HepG2 (cell line): ENCODE measurements around the gene SORL1-AS1.

ENCODE experiments used
- ATAC-seq: fragments of 200-7000 bp; cut with Tn5 transposase; 3 replicates; pipeline ENCODE4 v1.9.1; 2020; ENCODE audit warnings: mild to moderate bottlenecking, moderate library complexity
- BruUV-seq: library from RNA; stranded (reverse); fragments of 400-500 nt; replicated peaks from 2 replicates; lab custom pipeline; 2021; lab: Mats Ljungman, UMichigan
- CTCF ChIA-PET: fragments of 300-600 bp; formaldehyde crosslinking; extraction: SDS; loops from one replicate; lab custom pipeline; 2021; ENCODE audit warnings: low total read pairs, inconsistent platforms, low intra/inter-chr PET ratio; lab: Yijun Ruan, JAX
- POLR2A ChIA-PET: fragments of 350-600 bp; sonication (Branson Sonifier 250); formaldehyde crosslinking; loops from one replicate; lab custom pipeline; 2020; ENCODE audit warnings: antibody characterized with exemption, inconsistent platforms; lab: Yijun Ruan, JAX
- DNase-seq: peaks from one replicate; pipeline ENCODE4 v3.0.0-alpha.2; 2015; ENCODE audit warnings: low spot score
- FAIRE-seq: peaks from 3 replicates; lab custom pipeline; 2011; peaks lifted over from hg19 to GRCh38; lab: Jason Lieb, UNC
- H2AFZ ChIP-seq: one replicate; pipeline ENCODE4 v1.6.1; 2011; ENCODE audit warnings: low read length, inconsistent platforms
- H3K27ac ChIP-seq: fragments of 300-600 bp; 3 replicates; pipeline ENCODE4 v1.8.0; 2011; ENCODE audit warnings: mixed run types, mild to moderate bottlenecking, mixed read lengths, low read length, inconsistent platforms; ENCODE audit not compliant: insufficient read depth; ENCODE audit errors: extremely low read length
- H3K27me3 ChIP-seq, 2 experiments: fragments of 200-600 bp in 1 of 2; 2 replicates in 1 of 2; 3 replicates in 1 of 2; pipeline versions ENCODE4 v1.6.0 to v1.8.0; 2011; ENCODE audit warnings: low read length in 2 of 2, mild to moderate bottlenecking in 2 of 2, moderate library complexity in 2 of 2, inconsistent platforms in 1 of 2; ENCODE audit not compliant: insufficient read depth in 2 of 2, control insufficient read depth in 1 of 2
- H3K36me3 ChIP-seq, 2 experiments: fragments of 200-600 bp in 1 of 2; replicated peaks in 1 of 2; 2 replicates in 1 of 2; 3 replicates in 1 of 2; pipeline versions ENCODE4 v1.5.1 to v1.8.0; 2011; ENCODE audit warnings: low read length in 2 of 2, inconsistent platforms in 1 of 2; ENCODE audit not compliant: insufficient read depth in 2 of 2, control insufficient read depth in 1 of 2
- H3K4me1 ChIP-seq: 2 replicates; pipeline ENCODE4 v1.5.1; 2012; ENCODE audit warnings: low read length, inconsistent platforms; ENCODE audit not compliant: insufficient read depth
- H3K4me2 ChIP-seq: 2 replicates; pipeline ENCODE4 v1.6.0; 2011; ENCODE audit warnings: low read depth, low read length, inconsistent platforms
- H3K4me3 ChIP-seq, 3 experiments: fragments of 200-600 bp in 1 of 3; sonication (generic), shearing (Covaris generic) in 1 of 3; replicated peaks in 1 of 3; 2 replicates each; pipeline ENCODE4 v1.5.1; 2011 to 2016; ENCODE audit warnings: low read length in 3 of 3, inconsistent platforms in 2 of 3, low read depth in 2 of 3, mild to moderate bottlenecking in 2 of 3, control low read depth in 1 of 3, mixed read lengths in 1 of 3; ENCODE audit not compliant: insufficient read depth in 1 of 3
- H3K79me2 ChIP-seq: one replicate; pipeline ENCODE4 v1.6.1; 2011; ENCODE audit warnings: low read length, inconsistent platforms; ENCODE audit not compliant: insufficient read depth
- H3K9ac ChIP-seq: 2 replicates; pipeline ENCODE4 v1.6.0; 2011; ENCODE audit warnings: mild to moderate bottlenecking, low read depth, low read length, inconsistent platforms; ENCODE audit not compliant: insufficient read depth
- H3K9me3 ChIP-seq: 2 replicates; pipeline ENCODE4 v1.5.1; 2012; ENCODE audit warnings: mild to moderate bottlenecking, low read length
- H4K20me1 ChIP-seq: 2 replicates; pipeline ENCODE4 v1.6.0; 2011; ENCODE audit warnings: inconsistent platforms, mild to moderate bottlenecking, low read length, moderate library complexity; ENCODE audit not compliant: insufficient read depth
- ARHGAP35 ChIP-seq: sonication (generic); formaldehyde crosslinking; IDR thresholded peaks from 2 replicates; pipeline ENCODE4 v1.9.0; 2022; ENCODE audit warnings: mild to moderate bottlenecking, inconsistent platforms, moderate library complexity, missing genetic modification reagents, borderline replicate concordance
- ELF3 ChIP-seq: IDR thresholded peaks from 2 replicates; pipeline ENCODE4 v1.6.1; 2016; ENCODE audit warnings: missing genetic modification reagents, missing compliant biosample characterization
- GLI4 ChIP-seq: sonication (generic); formaldehyde crosslinking; IDR thresholded peaks from 2 replicates; pipeline ENCODE4 v1.5.1; 2020; ENCODE audit warnings: missing genetic modification reagents, mild to moderate bottlenecking, moderate library complexity, borderline replicate concordance
- GPBP1L1 ChIP-seq: sonication (generic); formaldehyde crosslinking; IDR thresholded peaks from 2 replicates; pipeline ENCODE4 v1.5.0; 2020; ENCODE audit warnings: mild to moderate bottlenecking, missing genetic modification reagents
- HOMEZ ChIP-seq: IDR thresholded peaks from 2 replicates; pipeline ENCODE4 v1.6.1; 2016; ENCODE audit warnings: low read depth
- IRF9 ChIP-seq: sonication (generic); formaldehyde crosslinking; IDR thresholded peaks from 2 replicates; pipeline ENCODE4 v1.8.0; 2022; ENCODE audit warnings: missing genetic modification reagents, mild to moderate bottlenecking, borderline replicate concordance
- JARID2 ChIP-seq: sonication (generic); formaldehyde crosslinking; IDR thresholded peaks from 2 replicates; pipeline ENCODE4 v1.8.1; 2023; ENCODE audit warnings: missing genetic modification reagents, inconsistent platforms; ENCODE audit not compliant: insufficient replicate concordance
- TBX3 ChIP-seq: fragments of 450-650 bp; IDR thresholded peaks from 2 replicates; pipeline ENCODE4 v1.6.1; 2017; ENCODE audit warnings: antibody characterized with exemption, mild to moderate bottlenecking, inconsistent platforms, borderline replicate concordance
- TCF12 ChIP-seq, 2 experiments: fragments of 450-650 bp in 1 of 2; sonication (generic) in 1 of 2; formaldehyde crosslinking in 1 of 2; IDR thresholded peaks; 2 replicates each; pipeline versions ENCODE4 v1.6.1 to v1.8.0; 2017 to 2022; ENCODE audit warnings: antibody characterized with exemption in 1 of 2, mild to moderate bottlenecking in 1 of 2, missing genetic modification reagents in 1 of 2, moderate library complexity in 1 of 2
- ZBTB39 ChIP-seq: sonication (generic); formaldehyde crosslinking; IDR thresholded peaks from 2 replicates; pipeline ENCODE4 v1.5.0; 2020; ENCODE audit warnings: missing genetic modification reagents
- ZNF276 ChIP-seq: sonication (generic); formaldehyde crosslinking; IDR thresholded peaks from 2 replicates; pipeline ENCODE4 v1.4.0; 2020; ENCODE audit warnings: mild to moderate bottlenecking, low read depth, missing genetic modification reagents
- ZNF713 ChIP-seq: sonication (generic); formaldehyde crosslinking; IDR thresholded peaks from 2 replicates; pipeline ENCODE4 v1.4.0; 2020; ENCODE audit warnings: mild to moderate bottlenecking, missing genetic modification reagents
- ZNF768 ChIP-seq: sonication (generic); formaldehyde crosslinking; IDR thresholded peaks from 2 replicates; pipeline ENCODE4 v1.4.0; 2020; ENCODE audit warnings: missing genetic modification reagents
- ZNF772 ChIP-seq: sonication (generic); formaldehyde crosslinking; IDR thresholded peaks from 2 replicates; pipeline ENCODE4 v1.5.0; 2020; ENCODE audit warnings: mild to moderate bottlenecking, missing genetic modification reagents
- ZNF780A ChIP-seq: sonication (generic); formaldehyde crosslinking; IDR thresholded peaks from 2 replicates; pipeline ENCODE4 v1.8.0; 2022; ENCODE audit warnings: mild to moderate bottlenecking, missing genetic modification reagents, moderate library complexity
- WGBS: methylation state at CpG from one replicate; pipeline ENCODE4 v1.1.6; 2017; ENCODE audit warnings: low lambda C conversion rate; 5-methylcytosine and 5-hydroxymethylcytosine counted together
- in situ Hi-C: cut with HindIII; loops from 2 replicates; pipeline ENCODE4 v1.10.0; 2017; ENCODE audit warnings: low pct_unique_long_range_greater_than_20kb; ENCODE audit not compliant: extremely low pct_ligation_motif_present
- intact Hi-C: fragments of 100-400 bp; cut with micrococcal nuclease; formaldehyde crosslinking; loops from one replicate; pipeline ENCODE4 v1.10.0; 2022; ENCODE audit not compliant: unreplicated experiment

SORL1-AS1 gene

GRCh38 chr11:121408830-121409229 is 43.9 kb downstream of the SORL1-AS1 start (continued):
- TF ChIP-seq ZBTB39 (CRISPR knock-in tag) (no peak), ELF3 (CRISPR knock-in tag) (no peak), GLI4 (CRISPR knock-in tag) (no peak)
- TF ChIP-seq, all 625 proteins: peak for 0

- DNase-seq (no peak), FAIRE-seq (no peak), ATAC-seq (no peak)
- Histone ChIP-seq H3K36me3 (no peaks in the 10 kb centered on the region), H3K9me3 (peaks cover 6% of the 10 kb centered on the region; the same call in 1 of the 2 replicates), H3K79me2 (no peaks in the 10 kb centered on the region), H4K20me1 (no peaks in the 10 kb centered on the region), H3K4me3 (no peak overlapping the region), H3K9ac (no peak overlapping the region), H3K4me1 (no peaks in the 10 kb centered on the region), H3K27ac (no peak overlapping the region), H3K4me2 (no peak overlapping the region), H2AFZ (no peak overlapping the region), H3K27me3 (0 out of 5 replicates have a peak, but pooled peaks cover 0 to 3% of the 10 kb centered on the region in 2 experiments)
- CTCF ChIA-PET, result no interaction called here
- POLR2A ChIA-PET, result no interaction called here
- in situ Hi-C loops, result no loop called here
- 17% methylated on average over 2 of the region's 2 CpGs for WGBS
- intact Hi-C loops, result no loop called here
- no TSS peak for BruUV-seq
- TF ChIP-seq ZNF768 (CRISPR knock-in tag) (no peak), ARHGAP35 (no peak), ZNF276 (CRISPR knock-in tag) (no peak), ZNF772 (CRISPR knock-in tag) (no peak), ZNF780A (CRISPR knock-in tag) (no peak), JARID2 (CRISPR knock-in tag) (no peak), GPBP1L1 (no peak), ZNF713 (CRISPR knock-in tag) (no peak), TCF12 (IDR thresholded peaks at IDR 0.05) (no peak), TCF12 (CRISPR knock-in tag; IDR thresholded peaks at IDR 0.05) (no peak), TBX3 (no peak), HOMEZ (CRISPR knock-in tag) (no peak), IRF9 (CRISPR knock-in tag) (no peak)
Measured at GRCh38 chr11:121406291-121406690, 46.5 kb downstream of the SORL1-AS1 start.
